ENCODE data around the gene PLPPR1.

GRCh38 chr9:101354143-101354764 lies 325.7 kb downstream of the PLPPR1 start:
- TF ChIP-seq, protein P1, sequence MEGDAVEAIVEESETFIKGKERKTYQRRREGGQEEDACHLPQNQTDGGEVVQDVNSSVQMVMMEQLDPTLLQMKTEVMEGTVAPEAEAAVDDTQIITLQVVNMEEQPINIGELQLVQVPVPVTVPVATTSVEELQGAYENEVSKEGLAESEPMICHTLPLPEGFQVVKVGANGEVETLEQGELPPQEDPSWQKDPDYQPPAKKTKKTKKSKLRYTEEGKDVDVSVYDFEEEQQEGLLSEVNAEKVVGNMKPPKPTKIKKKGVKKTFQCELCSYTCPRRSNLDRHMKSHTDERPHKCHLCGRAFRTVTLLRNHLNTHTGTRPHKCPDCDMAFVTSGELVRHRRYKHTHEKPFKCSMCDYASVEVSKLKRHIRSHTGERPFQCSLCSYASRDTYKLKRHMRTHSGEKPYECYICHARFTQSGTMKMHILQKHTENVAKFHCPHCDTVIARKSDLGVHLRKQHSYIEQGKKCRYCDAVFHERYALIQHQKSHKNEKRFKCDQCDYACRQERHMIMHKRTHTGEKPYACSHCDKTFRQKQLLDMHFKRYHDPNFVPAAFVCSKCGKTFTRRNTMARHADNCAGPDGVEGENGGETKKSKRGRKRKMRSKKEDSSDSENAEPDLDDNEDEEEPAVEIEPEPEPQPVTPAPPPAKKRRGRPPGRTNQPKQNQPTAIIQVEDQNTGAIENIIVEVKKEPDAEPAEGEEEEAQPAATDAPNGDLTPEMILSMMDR (IDR thresholded peaks at IDR 0.05), result no peak
- no peak for TF ChIP-seq POLR2A (IDR thresholded peaks at IDR 0.05)
